NCI-H187 treated with DMSO at 0.1 percent for 48 hours (cell line): ENCODE measurements around the gene PCBP3.
"Not testable (repeated sequence)": the region's sequence is repeated elsewhere in the genome, so short reads cannot be mapped to it uniquely, and the experiment has no call there.

ENCODE experiments used
- DNase-seq: peaks from one replicate; lab custom pipeline; 2025; lab: John Stamatoyannopoulos, UW

PCBP3 gene

GRCh38 chr21:45635271-45636151, 8.0 kb upstream of the PCBP3 start:
- DNase-seq, result no peak

- no peak for DNase-seq
Measured at GRCh38 chr21:45636459-45636858, 7.1 kb upstream of the PCBP3 start.

- DNase-seq, result no peak
Measured at GRCh38 chr21:45636951-45637646, 6.4 kb upstream of the PCBP3 start.

- no peak for DNase-seq
Measured at GRCh38 chr21:45637883-45638282, 5.6 kb upstream of the PCBP3 start.

- no peak for DNase-seq
Measured at GRCh38 chr21:45638707-45639106, 4.8 kb upstream of the PCBP3 start.

- no peak for DNase-seq
Measured at GRCh38 chr21:45639206-45640000, 4.1 kb upstream of the PCBP3 start.

- no peak for DNase-seq
Measured at GRCh38 chr21:45640001-45640887, 3.3 kb upstream of the PCBP3 start.

- no peak for DNase-seq
Measured at GRCh38 chr21:45640888-45641479, 2.5 kb upstream of the PCBP3 start.

- DNase-seq, result no peak
Measured at GRCh38 chr21:45641480-45642035, 2.0 kb upstream of the PCBP3 start.

- DNase-seq, result no peak
Measured at GRCh38 chr21:45642122-45642813, 1.3 kb upstream of the PCBP3 start.

GRCh38 chr21:45644041-45644906, 749 bp downstream of the PCBP3 start:
- DNase-seq, result no peak

GRCh38 chr21:45651921-45652320, 8.4 kb downstream of the PCBP3 start:
- no peak for DNase-seq

- no peak for DNase-seq
Measured at GRCh38 chr21:45655124-45655523, 11.6 kb downstream of the PCBP3 start.

- not testable (repeated sequence) for DNase-seq
Measured at GRCh38 chr21:45656114-45656513, 12.6 kb downstream of the PCBP3 start.

- DNase-seq, result not testable (repeated sequence)
Measured at GRCh38 chr21:45661913-45662622, 18.5 kb downstream of the PCBP3 start.

- not testable (repeated sequence) for DNase-seq
Measured at GRCh38 chr21:45662623-45663245, 19.2 kb downstream of the PCBP3 start.

GRCh38 chr21:45669382-45669781, 25.9 kb downstream of the PCBP3 start:
- no peak for DNase-seq

- DNase-seq, result no peak
Measured at GRCh38 chr21:45670731-45671130, 27.2 kb downstream of the PCBP3 start.
